Activated CD8-positive, alpha-beta memory T cell treated with anti-CD3 and anti-CD28 coated beads, Interleukin-2, amount 50 U/mL, for 1 hour (primary cell): ENCODE measurements around the gene SLC26A4.

Experiments used
- DNase-seq: peaks from one replicate; pipeline ENCODE4 v3.0.0-alpha.2; 2020; ENCODE audit errors: extremely low read depth

Gene SLC26A4

DNA sequence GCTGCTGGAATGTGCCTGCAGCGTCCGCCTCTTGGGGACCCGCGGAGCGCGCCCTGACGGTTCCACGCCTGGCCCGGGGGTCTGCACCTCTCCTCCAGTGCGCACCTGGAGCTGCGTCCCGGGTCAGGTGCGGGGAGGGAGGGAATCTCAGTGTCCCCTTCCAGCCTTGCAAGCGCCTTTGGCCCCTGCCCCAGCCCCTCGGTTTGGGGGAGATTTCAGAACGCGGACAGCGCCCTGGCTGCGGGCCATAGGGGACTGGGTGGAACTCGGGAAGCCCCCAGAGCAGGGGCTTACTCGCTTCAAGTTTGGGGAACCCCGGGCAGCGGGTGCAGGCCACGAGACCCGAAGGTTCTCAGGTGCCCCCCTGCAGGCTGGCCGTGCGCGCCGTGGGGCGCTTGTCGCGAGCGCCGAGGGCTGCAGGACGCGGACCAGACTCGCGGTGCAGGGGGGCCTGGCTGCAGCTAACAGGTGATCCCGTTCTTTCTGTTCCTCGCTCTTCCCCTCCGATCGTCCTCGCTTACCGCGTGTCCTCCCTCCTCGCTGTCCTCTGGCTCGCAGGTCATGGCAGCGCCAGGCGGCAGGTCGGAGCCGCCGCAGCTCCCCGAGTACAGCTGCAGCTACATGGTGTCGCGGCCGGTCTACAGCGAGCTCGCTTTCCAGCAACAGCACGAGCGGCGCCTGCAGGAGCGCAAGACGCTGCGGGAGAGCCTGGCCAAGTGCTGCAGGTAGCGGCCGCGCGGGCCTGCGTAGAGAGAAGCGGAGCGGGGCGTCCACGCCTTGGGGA lies 645 bp downstream of the SLC26A4 start:
- no peak for DNase-seq

DNA sequence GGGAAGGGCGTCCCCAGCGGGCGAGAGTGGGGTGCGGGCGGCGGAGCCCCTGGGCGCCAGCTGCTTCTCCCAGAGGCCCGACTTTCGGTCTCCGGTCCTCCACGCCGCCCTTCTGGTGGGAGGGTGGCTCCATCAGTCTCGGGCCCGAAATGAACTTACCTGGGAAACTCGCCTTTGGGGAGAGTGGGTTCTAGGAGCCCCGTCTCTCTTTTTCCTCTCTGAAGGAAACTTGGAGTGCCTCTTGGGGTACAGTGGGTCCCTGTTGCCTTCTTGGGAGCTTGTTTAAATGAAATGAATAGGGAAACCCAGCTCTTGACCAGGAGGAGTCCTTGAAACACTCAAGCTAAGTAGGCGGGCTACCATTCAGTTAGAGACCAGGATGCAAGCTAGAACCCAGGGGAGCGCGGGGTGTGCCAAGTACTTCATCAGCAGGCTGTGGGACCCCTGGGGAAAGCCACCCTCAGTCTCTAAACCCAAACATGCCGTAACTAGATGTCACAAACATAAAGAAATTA lies 1.3 kb downstream of the SLC26A4 start:
- DNase-seq, result no peak

DNA sequence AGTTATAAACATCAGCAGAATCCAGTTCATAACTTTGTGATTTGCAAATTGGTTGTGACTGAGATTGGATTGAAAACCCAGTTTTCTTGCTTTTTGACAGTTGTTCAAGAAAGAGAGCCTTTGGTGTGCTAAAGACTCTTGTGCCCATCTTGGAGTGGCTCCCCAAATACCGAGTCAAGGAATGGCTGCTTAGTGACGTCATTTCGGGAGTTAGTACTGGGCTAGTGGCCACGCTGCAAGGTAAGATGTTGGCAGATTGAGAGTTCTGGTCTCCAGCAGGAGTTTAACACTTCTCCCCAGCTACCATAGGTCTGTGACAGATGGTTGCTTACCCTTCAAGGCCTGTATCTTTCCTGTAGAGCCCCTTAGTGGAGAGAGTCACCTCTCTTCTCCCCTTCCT lies 2.6 kb downstream of the SLC26A4 start:
- DNase-seq, result no peak

DNA sequence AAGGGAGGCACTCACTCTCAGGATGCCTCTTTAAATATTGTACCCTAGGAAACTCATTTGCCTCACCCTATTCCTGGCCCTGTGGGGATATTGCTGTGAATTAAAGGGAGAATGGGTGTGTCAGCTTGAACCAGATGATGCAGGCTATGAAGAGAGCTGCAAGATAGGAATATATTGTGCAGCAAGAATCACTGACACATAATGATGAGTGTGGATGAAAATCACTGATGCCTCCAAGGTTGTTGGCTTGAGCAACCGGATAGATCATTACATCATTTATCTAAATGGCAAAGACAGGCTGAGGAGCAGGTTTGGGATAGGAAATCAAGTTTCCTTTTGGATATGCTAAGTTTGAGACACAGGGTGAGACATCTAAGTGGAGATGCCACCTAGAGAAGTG lies 6.2 kb downstream of the SLC26A4 start:
- no peak for DNase-seq

DNA sequence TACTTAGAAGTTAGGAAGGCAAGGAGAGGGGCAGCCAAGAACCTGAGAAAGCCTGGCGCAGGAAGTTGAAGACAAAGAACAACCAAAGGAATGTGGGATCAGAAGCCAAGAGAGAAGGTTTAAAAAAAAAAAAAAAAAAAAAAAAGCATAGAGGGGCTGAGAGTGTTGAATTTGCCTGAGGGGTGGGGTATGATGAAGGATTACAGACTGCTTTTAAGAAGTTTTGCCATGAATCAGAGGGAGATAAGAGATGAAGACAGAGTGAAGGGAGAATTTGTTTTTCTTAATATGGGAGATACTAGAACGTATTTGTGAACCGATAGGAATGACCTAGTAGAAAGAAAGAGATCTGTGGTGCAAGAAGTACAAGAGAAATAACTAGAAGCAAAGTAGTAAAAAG lies 6.7 kb downstream of the SLC26A4 start:
- no peak for DNase-seq

DNA sequence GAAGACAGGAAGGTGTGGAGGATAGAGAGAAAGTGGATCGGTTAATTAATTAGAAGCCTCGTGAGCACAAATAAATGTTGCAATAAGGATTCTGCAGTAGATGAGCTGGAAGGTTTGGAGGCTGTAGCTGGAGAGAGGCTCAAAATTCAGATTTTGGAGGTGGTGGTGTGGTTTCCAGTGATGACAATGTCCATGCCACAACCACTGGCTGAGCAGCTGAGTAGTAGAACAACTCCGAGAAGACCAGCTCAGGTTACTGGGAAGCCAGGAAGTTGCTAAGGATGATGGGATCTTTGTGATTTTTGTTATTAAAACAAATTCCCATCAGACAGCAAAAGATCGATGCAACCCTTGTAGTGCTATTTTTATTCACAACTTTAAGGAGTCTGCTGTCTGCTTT lies 7.7 kb downstream of the SLC26A4 start:
- no peak for DNase-seq

DNA sequence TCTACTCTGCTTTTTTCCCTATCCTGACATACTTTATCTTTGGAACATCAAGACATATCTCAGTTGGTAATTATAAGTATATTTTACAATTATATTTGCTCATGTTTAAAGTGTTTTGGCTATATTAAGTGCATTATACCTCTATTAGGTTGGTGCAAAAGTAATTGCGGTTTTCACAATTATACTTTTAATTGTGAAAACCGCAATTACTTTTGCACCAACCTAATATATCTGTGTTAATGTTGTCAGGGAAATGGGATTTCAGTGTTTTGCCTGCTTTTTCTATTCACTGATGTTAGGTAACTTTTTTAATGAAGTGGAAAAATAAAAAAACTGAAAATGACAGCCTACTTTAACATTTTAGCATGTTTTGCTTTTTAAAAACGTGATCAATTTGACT lies 11.6 kb downstream of the SLC26A4 start:
- DNase-seq, result no peak

DNA sequence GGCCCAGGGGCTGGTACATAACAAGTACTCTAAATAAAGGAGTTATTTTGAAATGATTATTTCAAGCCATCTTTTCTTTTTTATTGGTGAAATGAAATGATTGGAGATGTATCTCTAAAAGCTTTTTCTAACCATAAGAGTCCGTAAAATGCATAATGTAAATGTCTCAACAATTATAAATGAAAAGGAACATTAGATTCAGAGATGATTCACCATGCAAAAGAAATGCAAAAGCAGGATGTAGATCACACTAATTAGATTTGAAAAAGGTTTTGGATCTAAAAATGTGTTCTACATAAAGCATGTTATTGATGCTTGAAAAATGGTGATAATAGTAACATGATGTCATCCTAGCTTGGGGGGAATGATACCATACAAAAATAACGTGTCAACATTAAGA lies 15.6 kb downstream of the SLC26A4 start:
- no peak for DNase-seq

DNA sequence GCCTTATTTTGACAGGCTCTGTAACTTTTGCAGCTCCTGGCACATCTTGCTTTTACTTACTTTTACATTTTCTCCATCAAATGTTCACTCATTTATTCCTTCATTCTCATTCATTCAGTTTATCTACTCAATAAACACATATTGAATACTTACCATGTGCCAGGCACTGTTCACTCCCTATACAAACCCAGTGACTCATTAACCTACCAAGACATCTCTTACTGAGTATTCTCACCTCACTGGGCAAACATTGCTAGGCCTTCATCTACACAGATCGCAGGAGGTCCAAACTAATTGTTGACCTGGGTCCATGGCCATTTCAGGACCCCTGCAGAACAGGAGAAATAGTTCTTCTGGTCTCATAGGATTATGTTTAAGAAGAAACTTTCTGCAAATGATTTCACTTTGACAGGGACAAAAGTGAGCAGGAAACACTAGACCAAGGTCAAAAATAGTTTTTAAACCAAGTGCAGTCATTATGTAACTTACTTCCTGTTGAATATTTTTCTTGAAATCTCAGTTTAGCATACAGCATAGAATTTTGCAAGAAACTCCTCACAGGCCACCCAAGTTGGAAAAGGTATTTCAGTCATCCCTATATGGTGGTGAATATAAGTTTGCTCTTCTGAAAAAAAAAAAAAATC lies 17.6 kb downstream of the SLC26A4 start:
- no peak for DNase-seq

DNA sequence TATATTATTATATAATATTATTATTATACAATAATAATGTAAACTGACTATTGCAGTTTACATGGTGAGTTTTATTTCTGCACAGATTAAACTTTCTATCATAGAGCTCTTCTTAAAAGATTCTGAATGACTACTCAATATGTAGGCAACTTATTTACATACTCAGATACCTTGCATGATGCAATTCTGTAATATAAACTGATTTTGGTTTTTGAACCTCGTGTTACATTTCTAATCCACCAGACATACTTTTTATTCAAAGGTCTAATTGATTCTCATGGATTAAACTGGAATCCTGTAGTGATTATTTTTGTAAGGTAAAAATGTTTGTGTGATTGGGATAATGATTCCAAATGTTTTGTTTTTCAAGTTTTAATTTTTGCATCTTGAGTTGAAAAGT lies 19.9 kb downstream of the SLC26A4 start:
- DNase-seq, result no peak

DNA sequence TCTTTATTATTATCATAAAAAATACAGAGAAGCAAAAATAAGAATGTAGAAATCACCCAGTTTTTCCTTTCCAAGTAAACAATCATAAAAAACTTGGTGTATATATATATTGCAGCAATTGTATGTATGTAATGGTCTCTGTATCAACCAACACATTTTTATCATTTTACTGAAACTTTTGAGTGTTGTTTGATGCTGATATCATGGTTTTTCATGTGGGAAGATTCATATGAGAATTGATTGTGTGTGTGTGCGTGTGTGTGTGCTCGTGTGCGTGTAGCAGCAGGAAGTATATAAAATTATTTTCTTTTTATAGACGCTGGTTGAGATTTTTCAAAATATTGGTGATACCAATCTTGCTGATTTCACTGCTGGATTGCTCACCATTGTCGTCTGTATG lies 22.3 kb downstream of the SLC26A4 start:
- DNase-seq, result no peak

DNA sequence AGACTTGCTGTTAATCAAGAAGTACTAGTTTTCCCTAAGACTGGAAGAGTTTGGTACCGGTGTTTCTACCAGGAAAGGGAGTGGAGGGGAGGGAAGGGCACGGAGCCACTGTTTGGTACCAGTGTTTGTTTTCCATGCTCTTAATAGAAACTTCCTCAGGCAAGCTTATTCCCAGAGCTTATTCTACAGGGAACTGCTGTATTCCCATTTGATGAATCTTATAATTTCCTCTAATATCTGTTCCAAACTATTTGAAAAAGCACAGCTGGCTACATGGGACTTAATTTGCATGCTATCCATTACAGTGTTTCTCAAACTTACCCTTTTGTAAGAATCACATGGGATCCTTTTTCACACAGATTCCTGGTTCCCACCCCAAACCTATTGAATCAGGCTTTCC lies 23.7 kb downstream of the SLC26A4 start:
- DNase-seq, result no peak

DNA sequence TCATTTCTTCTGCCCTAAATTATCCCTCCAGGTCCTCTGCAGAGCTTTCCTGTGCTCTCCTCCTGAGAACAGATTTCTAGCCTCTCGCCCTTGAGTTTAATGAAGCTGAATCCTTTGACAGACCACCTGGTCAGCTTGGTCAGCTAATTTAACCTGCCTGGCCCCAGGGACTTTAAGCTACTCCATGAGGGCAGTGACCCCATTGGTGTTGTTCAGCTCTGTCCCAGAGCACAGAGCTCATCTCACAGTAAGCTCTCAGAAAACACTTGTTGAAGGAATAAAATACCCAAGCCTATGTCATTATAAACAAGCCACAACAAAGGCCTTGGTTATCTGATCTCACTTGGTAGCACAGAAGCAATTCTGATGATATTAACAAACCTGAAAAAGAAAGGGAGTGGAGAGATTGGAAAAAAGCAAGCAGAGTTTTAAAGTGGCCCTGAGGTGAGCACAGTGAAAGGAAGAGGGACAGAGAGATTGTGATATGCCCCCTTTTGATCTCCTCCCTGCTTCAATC lies 24.4 kb downstream of the SLC26A4 start:
- DNase-seq, result no peak

DNA sequence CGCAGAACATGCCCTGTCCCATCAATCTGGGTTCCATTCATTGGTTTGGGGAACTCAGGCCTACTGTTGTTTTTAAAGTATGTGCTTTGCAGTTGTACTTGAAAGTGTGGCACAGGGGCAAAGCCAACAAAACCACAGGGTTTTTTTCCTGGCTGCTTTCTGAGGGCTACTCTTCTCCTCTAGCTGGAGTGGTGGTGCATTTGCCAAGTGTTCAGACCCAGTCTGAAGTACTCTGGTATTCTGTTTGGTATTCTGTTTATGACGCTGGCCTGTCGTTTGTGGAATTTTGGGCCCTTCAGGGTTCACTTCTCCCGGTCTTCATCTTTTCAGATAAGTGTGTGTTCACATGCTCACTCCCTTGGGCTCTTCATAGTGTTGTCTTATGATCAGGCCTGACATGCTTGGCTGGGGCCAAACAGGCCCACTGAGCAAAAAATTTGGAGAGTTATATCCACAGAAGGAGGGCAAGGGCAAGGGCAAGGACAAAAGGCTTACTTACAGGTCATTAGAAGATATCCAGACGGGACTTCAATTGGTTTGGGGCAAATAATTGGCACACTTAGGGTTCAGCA lies 26.3 kb downstream of the SLC26A4 start:
- DNase-seq, result no peak

DNA sequence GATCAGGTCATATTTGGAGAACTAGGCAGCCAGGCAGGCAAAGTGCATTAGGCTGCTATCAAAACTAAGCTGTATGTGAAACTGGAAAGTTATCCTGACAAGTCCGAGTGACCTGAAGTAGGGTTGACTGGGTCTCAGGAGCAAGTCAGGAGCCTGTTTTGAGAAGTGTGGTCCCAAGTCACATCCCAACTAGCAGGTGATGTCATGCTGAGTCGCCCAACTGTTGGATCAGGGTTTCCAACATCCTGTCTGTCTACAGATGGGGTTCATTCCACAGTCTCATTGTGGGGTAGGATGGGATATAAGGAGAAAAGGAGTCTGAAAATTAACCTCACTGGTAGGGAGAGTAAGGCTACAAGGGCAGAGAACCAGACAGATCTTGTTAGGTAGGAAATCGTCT lies 27.0 kb downstream of the SLC26A4 start:
- DNase-seq, result no peak

DNA sequence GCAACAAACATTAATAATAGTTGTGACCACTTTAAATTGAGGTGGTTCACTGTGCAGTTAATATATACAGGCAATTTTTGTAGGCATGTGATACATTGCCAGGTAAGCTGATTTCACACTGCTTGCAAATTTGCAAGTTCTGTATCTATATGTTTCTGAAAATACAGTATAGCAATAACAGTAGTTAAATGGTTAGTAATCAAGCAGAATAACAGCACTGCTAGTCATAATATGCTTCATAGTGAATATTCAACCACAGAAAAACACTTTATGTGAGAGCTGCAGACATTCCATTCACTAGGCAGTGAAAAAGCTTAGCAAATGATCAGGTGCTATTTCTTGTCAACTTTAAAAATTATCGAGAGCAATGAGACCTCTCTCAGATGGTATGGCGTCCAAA lies 28.9 kb downstream of the SLC26A4 start:
- no peak for DNase-seq

DNA sequence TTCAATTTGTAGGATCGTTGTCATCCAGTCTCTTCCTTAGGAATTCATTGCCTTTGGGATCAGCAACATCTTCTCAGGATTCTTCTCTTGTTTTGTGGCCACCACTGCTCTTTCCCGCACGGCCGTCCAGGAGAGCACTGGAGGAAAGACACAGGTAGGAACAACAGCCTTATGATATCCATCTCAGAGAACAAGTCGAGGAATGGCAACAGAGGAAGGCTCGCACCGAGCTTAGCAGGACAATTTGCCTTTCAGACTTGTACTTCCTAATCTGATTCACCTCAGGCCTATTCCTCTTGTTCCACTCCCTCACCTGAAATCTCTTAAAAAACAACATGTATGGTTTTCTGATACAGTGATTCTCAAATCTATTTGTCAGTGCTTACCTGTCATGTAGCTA lies 29.5 kb downstream of the SLC26A4 start:
- DNase-seq, result no peak

DNA sequence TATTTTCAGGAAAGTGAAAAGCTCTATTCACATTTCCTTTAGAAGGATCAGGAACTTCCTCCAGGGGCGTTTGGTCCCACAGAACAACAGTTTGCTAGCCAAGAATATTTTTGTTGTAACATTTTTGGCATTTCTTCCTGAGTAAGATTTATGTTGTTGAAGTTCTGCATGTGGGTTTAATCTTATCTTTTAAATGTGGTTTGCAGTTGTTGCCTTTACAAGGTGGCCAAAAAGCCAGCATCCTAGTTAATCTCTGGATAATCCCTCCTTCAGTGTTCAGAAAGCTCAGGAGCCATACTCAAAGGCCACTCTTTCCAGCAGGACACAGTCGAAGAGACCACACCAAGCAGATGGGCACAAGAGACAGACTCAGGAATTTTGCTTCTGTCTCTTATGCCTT lies 30.0 kb downstream of the SLC26A4 start:
- DNase-seq, result no peak

DNA sequence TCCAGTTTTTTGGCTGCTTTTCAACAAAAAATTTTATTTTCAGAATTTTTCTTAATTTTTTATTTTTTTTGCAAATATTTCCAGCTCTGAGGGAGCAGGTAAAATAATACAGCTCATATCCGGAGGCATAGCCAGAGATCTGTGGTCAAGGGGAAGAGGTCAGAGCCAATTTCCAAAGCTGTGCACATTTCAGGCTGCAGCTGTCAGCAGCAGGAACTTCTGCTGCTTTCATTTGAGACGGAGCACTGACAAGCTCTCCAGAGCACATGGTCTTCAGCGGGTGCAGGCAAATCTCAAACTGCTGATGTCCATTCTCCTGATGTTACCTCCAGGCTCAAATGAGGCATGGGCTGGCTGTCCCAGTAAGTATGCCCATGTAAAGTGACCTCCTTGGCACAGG lies 31.1 kb downstream of the SLC26A4 start:
- DNase-seq, result no peak

DNA sequence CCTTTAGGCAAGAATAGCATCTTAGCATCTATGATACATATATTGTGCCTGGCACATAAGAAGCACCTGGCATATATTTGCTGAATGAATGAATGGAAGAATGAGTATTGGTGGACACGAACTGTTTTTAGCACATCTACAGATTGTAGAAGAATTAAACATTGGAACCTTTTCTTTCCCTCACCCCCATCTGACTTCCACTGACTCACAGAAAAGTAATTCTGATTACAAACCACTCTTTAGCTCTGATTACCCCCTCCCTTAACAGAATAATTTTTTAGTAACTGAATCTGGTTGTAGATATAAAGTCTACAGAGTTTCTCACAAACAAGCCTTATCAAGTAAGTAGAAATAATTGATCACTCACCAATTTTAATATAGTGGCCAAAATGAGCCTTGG lies 31.9 kb downstream of the SLC26A4 start:
- no peak for DNase-seq

DNA sequence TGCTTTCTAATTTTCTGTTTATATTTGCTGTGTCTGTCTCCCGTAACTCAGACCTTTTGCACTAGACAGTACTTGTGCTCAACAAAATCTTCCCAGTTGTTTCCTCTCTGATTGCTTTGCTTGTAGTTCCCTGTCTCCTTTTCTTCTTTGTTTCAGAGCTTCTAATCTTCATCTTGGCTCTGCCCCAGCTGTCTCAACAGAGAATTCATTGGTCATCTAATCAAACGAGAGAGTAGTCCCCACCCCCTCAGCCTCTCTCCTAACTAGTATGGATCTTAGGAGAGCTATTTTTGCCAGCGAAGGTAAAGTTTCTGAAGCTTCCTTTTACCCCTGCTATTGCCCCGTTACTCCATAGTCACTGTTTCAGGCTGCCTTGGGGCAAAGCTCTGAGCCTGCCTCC lies 32.8 kb downstream of the SLC26A4 start:
- DNase-seq, result no peak

DNA sequence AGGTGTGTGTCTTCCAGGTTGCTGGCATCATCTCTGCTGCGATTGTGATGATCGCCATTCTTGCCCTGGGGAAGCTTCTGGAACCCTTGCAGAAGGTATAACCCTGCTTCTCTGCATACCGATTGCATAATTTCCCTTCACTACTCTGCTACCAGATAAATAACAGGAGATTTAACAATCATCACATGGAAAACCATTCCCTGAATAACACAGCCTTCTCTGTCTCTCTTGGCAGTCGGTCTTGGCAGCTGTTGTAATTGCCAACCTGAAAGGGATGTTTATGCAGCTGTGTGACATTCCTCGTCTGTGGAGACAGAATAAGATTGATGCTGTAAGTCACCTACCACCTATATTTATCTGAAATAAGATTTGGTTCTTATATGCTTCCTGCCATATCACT lies 33.8 kb downstream of the SLC26A4 start:
- DNase-seq, result no peak

DNA sequence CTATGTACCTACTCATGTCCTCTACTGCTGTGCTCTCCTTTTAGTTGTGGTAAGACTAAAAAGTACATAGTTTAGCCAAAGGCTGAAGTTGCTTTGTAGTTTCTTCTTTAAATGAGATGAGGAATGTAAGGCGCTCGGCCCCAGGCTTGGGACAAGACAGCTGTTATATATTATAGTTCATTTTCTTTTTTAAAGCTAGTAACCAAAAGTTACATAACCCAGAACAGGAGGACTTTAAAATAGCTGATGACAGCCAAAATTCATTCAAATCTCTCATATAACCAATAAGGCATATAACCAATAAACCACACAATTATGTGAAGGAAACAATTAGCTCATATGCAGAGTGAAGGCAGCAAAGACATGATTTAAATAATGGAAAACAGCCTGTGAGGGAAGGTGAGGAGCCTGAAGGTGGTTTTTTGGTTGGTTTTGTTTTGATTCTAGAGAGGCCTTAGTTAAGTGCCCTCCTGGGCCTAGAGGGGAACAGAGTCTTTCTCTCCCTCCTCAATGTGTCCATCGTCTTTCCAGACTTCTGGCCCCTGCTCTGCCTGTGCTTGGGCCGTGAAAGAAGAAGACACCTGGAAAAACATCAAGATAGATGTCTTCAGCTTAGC lies 35.8 kb downstream of the SLC26A4 start:
- DNase-seq, result no peak
